Sigmoid colon (tissue), 4 donors: ENCODE data around the gene FAT4.

Experiments used
- EP300 ChIP-seq, 4 donors: sonication (generic); formaldehyde crosslinking; IDR thresholded peaks; one replicate each; pipeline ENCODE4 v1.6.1; 2017; ENCODE audit warnings: antibody characterized with exemption in 4 of 4
- POLR2A ChIP-seq, 2 donors: fragments of 450-650 bp; IDR thresholded peaks; one replicate each; pipeline ENCODE4 v1.6.1; 2016; ENCODE audit warnings: antibody characterized with exemption in 2 of 2, mild to moderate bottlenecking in 2 of 2, moderate library complexity in 2 of 2
- TF ChIP-seq, protein P1 (sequence below), 4 experiments: fragments of 450-650 bp in 3 of 4; fragments of 200-600 bp in 1 of 4; IDR thresholded peaks; one replicate each; pipeline ENCODE4 v1.5.1; 2016 to 2019; ENCODE audit warnings: antibody characterized with exemption in 4 of 4, mild to moderate bottlenecking in 3 of 4, moderate library complexity in 2 of 4

DNA sequence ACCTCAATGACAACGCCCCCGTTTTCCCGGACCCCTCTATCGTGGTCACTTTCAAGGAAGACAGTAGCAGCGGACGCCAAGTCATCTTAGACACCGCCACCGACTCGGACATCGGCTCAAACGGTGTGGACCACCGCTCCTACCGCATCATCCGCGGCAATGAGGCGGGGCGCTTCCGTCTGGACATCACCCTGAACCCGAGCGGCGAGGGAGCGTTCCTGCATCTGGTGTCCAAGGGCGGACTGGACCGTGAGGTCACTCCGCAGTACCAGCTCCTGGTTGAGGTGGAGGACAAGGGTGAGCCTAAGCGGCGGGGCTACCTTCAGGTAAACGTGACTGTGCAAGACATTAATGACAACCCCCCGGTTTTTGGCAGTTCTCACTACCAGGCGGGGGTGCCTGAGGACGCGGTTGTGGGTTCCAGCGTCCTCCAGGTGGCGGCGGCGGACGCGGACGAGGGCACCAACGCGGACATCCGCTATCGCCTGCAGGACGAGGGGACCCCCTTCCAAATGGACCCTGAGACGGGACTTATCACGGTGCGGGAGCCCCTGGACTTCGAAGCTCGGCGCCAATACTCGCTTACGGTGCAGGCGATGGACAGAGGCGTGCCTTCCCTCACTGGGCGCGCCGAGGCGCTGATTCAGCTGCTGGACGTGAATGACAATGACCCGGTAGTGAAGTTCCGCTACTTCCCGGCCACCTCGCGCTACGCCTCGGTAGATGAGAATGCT is 2.2 kb downstream of the FAT4 start:
- TF ChIP-seq, protein P1, sequence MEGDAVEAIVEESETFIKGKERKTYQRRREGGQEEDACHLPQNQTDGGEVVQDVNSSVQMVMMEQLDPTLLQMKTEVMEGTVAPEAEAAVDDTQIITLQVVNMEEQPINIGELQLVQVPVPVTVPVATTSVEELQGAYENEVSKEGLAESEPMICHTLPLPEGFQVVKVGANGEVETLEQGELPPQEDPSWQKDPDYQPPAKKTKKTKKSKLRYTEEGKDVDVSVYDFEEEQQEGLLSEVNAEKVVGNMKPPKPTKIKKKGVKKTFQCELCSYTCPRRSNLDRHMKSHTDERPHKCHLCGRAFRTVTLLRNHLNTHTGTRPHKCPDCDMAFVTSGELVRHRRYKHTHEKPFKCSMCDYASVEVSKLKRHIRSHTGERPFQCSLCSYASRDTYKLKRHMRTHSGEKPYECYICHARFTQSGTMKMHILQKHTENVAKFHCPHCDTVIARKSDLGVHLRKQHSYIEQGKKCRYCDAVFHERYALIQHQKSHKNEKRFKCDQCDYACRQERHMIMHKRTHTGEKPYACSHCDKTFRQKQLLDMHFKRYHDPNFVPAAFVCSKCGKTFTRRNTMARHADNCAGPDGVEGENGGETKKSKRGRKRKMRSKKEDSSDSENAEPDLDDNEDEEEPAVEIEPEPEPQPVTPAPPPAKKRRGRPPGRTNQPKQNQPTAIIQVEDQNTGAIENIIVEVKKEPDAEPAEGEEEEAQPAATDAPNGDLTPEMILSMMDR (IDR thresholded peaks at IDR 0.05), result no peak
- no peak for TF ChIP-seq POLR2A (IDR thresholded peaks at IDR 0.05)
- TF ChIP-seq EP300 (IDR thresholded peaks at IDR 0.05), result no peak
